ENCODE measurements around the gene LYPD4.
A peak's percentile ranks its signal among the peaks of the same experiment; 100 is the strongest.
"Not testable (repeated sequence)": the region's sequence is repeated elsewhere in the genome, so short reads cannot be mapped to it uniquely, and the experiment has no call there.

LYPD4 gene, protein sequence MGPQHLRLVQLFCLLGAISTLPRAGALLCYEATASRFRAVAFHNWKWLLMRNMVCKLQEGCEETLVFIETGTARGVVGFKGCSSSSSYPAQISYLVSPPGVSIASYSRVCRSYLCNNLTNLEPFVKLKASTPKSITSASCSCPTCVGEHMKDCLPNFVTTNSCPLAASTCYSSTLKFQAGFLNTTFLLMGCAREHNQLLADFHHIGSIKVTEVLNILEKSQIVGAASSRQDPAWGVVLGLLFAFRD

DNA sequence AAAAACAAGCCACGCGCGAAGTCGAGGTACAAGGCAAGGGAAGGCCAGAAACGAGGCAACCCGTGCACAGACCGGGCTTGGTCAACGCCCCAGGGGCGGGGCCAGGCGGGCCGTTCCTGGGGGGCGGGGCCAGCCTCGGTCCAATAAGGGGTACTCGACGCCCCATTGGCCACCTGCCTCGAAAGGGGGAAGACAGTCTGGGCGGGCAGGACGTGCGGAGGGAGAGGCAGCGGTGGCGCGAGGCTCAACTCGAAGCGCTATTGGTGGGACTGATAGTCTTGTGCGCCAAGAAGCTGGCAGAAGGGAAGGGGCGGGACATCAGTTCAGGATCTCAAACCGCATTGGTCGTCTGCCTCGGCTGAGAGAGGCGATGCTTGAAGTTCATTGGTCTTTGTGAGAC, at the start of gene LYPD4:
Gene LYPD4, minus strand, starts transcription at position 83 of the 400 bp plus-strand sequence. CDS start 5,398 bp downstream, outside the sequence.
- DNase-seq = no peak

DNA sequence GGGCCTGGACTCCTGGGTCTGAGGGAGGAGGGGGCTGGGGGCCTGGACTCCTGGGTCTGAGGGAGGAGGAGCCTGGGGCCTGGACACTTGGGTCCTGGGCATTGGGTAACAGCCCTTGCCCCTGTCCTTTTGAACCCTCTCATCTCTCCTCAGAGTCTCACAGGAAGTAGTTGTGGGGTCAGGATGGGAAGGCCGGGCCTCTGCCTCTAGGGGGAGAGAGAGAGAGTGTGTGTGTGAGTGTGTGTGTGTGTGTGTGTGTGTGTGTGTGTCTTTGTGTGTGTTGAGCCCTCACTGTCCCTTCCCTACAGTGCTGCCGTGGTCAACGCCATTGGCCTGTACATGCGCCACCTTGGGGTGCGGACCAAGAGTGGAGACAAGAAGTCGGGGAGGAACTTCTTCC, 49.4 kb upstream of the LYPD4 start:
- DNase-seq = peak; percentile 67

DNA sequence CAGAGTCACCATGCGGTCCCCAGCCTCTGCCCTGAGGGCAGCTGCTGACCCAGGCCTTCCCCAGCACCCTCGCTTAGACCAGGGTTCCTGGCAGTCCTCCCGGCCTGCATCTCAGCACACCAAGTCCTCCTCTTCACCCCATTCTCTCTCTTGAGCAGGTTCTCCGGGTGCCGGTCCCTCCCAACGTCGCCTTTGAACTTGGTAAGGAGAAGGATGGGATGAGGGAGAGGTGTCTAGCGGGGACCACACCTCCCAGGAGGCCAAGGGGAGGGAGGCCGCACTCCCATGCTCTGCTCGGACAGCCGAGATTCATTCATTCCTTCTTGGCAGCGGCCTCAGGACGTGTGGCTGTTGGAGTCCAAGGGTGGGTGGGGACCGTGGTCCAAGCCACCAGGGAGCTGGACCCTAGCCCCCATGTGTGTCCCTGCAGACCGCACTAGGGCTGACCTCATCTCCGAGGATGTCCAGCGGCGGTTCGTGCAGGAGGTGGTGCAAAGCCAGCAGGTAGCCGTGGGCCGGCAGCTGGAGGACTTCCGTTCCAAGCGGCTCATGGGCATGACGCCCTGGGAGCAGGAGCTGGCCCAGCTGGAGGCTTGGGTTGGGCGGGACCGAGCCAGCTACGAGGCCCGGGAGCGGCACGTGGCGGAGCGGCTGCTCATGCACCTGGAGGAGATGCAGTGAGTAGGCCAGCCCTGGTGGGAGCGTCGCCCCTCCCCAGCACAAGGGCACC, 47.9 kb upstream of the LYPD4 start:
- no peak for DNase-seq

DNA sequence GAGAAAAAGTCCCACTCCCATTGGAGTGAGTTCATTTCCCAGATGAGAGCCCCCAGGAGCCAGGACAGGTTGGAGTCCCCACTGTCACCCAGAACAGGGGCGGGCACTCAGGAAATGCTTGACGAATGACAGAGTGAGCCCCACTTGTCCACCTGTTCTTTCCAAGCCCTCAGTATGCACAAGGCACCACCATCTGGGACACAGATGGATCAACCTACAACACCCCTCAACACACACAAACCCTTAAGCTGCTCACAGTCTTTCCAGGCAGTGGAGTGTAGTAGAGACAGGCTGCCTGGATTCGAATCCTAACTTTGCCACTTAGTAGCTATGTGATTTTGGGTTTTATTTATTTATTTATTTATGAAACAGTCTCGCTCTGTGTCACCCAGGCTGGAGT, 46.5 kb upstream of the LYPD4 start:
- no peak for DNase-seq

DNA sequence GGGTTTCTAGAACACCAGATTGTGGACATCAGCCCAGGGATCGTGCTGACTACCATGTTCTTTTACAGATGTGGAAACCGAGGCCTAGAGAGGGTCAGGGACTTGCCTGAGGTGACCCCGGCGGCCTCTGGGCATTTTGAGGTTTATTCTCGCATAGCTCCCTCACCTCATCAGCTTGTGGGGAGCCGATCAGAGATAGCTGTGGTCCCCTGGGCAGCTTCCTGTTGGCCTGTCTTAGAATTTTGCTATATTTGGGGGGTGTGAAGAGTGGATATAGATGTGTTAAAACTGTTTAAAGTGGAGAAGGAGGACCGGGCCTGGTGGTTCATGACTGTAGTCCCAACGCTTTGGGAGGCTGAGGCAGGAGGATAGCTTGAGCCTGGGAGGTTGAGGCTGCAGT, 45.4 kb upstream of the LYPD4 start:
- DNase-seq = no peak

DNA sequence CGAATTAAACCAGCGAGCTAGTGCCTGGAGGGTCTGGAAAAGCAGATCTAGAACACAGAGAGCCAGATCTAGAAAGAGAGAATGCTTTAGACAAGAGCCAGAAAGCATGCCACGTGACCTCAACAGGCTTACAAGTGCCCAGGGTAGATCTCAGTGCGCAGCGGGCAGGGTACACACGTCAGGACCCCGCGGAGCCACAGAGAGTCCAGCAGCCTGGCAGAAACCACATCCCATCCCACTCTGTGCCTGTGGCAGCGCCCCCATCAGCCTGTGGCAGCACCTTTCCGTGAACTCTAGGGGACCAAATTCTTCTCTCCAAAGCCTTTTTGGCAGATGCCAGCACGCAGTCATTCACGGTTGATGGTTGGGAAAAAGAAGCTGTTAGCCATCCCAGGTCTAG, 44.4 kb upstream of the LYPD4 start:
- DNase-seq = peak; percentile 72

DNA sequence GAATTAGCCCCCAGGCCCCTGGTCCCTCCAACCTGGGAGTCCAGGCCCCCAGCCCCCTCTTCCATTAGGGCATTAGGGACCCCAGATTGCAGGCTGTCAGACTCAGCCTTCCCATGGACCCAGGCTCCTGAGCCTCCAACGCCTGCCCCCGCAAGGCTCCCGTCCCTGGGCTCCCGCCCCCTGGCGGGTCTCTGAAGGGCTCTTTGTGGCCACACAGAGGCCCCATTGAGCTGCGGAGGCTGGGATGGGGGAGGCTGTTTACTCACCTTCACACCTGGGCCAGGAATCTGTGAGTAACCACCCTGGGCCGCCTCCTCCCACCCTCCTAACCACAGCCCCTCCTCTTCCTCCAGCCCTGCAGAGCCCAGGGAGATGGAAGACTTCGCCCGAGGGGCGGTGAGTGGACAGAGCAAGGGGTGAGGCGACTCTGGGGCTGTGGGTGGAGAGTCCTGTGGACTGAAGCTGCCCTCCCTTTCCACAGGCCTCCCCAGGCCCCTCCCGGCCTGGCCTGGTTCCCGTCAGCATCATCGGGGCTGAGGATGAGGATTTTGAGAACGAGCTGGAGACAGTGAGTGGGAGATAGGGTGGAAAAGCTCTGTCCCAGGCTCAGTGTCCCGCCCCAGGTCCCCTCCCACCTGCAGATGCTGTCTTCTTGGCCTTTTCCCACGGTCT, 43.4 kb upstream of the LYPD4 start:
- peak; percentile 92 for DNase-seq

DNA sequence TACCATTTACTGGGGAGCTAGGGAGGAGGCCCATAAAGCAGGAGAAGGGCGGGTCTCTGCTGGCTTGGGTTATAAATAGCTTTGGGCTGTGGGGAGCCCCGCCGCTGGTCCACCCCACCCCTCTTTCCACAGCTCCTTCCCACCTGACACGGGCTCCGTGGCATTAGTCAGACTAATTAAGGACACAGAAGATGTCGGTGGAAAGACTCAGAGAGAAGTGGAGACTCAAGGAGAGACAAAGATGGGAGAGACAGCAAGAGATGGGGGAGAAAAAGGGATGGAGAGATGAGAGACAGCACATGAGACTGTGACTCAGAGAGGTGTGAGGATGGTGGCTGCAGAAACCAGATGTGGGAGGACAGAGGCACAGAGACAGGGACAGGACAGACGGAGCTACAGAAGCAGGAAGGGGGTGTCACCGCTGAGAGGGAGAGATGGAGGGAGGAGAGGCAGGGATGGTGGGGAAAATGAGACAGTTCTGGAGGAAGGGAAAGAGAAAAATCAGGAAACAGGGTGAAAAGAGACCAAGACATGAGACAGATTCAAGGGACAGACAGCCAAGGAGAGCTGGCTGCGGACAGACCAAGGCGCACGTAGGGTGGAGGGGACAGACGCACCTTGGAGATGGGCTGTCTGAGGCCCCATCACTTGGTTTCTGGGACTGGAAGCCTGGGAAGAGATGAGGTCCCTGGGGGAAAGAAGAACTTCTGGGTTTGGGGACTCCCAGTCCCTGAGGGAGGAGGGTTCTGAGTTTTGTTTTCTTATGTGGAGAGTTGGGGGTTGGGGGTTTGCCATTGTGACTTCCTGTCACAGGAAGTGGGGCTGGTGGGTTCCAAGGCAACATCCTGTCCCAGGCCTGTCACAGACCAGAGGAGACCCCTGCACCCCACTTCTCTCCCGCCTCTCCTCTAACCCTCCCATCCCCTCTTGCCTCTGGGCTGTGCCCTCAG, 42.6 kb upstream of the LYPD4 start:
- peak; percentile 82 for DNase-seq

DNA sequence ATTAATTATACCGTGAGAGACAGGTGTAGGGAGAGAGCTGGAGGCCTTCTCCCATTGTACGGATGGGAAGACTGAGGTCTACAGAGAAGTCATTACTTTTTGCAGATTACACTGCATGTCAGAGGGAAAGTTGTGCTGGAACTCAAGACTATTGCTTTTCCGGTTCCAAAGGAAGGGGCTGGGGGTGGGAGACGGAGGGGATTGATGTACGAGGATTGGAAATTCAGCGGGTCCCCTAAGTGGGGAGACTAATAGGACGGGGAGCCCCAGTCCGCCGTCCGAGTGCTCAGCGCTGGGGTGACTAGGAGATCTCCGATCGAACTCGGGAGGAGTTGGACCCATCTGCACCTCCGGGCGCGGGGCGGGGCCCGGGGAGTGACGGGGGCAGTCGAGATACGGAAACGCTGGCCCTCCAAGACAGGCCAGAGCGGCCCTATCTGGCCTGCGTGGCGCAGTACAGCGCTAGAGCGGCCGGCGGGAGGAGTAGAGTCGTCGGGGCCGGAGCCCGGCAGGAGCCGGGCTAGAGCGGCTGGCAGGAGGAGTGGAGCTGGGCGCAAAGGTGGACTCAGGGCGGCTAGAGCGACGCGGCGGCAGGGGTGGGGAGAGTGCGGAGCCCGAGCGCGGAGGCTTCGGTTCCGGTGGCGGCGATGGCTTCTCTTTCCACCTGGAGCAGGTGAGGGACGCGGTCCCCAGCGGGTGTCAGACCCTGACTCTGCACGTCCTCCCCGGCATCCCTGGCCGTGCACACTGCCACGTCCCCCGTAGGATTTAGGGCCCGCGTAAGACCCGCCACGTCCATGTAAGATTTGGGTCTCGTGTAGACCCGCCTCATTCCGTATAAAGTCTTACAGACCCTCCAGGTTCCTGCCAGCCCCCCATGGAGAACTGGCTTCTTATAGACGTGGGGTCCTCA, 39.6 kb upstream of the LYPD4 start:
- peak; percentile 95 for DNase-seq

DNA sequence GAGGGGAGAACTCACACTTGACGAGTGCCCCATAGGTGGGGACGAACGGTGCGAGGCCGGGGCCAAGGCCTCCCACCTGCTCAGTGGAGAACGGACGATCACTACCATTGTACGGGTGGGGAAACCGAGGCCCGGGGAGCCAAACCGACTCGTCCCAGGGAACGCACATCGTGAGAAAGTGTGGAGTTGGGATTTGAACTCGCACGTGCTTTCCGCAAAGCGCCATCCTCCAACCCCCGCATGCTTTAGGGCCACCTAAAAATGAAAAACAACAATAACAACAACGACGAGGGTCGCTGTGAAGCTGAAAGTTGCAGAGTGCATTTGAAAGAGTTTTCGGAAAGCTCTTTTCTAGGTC, 39.0 kb upstream of the LYPD4 start:
- no peak for DNase-seq

DNA sequence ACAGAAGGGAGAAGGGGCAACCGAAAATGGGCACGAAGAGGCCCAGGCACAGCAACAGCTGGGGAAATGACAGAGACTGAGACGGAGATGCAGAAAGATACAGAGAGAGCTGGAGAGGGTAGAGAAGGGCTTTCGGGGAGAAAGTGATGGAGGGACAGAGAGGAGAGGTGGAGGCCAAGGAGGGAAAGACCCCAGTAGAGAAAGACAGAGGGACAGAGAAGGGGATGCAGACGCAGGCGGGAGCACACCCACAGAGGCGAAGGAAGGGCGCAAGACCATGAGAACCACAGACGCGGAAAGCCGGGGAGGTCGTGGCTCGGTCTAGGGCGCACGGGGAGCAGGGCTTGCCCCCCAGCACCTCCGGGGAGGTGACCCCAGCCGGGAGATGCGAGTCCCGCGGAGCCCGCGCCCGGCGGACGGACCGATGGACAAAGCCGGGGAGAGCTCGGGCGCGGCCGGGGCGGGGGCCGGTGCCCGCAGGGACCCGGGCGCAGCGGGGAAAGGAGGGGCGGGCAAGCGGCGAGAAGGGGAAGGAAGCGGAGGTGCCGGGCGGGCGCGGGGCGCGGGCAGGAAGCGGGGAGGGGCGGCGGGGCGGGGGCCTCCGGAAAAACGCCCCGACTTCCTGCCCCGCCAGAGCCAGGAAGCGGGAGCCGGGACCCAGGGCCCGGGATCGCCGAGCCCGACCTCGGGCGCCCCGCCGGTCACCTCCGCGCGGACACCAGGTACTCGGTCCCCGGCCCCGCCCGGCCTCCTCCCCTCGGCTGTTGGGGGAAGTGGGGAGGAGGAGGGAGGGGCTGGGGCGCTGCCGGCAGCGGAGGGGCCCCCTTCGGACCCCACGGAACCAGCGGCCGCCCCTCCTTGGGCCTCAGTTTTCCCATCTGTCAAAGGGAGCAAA, 38.3 kb upstream of the LYPD4 start, which contains the start of gene ARHGEF1:
Gene ARHGEF1, plus strand, starts transcription at position 617 of the 895 bp plus-strand sequence. CDS start 4,899 bp downstream, outside the sequence.
- DNase-seq = peak; percentile 87

DNA sequence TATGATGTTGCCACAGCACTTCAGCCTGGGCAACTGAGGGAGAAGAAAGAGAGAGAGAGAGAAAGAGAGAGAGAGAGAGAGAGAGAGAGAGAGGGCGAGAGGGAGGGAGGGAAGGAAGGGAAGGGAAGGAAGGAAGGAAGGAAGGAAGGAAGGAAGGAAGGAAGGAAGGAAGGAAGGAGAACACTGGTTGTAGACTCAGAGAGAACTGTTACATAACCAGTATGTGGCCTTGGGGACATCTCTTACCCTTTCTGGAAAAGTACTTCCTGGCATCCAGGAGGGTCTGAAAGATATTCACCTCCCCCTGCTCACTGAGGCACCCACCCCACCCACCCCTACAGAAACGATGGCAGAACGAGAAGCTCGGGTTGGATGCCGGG, 35.8 kb upstream of the LYPD4 start:
- no peak for DNase-seq

DNA sequence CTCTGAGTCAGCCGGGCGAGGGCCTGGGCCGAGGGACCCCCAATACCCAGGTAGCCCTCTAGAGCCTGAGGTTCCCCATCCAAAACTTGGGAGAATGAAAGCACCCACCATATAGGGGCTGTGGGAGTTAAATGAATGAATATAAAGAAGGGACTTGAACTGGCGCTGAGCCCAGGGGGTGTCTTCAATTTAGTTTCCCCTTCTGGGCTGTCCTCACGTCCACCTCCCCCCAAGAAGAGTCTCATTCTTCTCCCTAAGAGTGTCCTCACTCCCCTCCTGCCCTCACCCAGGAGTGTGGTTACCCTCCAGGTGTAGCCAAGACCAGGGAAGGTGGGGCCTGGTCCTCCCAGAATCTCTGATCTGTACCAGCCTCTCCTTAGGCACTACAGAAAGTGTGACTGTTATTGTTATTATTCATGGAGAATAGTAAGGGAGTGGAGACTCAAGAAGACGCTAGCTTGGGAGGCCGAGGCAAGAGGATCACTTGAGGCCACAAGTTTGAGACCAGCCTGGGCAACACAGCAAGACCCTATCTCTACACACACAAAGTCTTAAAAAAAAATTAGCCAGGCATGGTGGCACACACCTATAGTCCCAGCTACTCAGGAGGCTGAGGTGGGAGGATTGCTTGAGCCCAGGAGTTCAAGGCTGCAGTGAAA, 35.3 kb upstream of the LYPD4 start:
- DNase-seq = no peak

DNA sequence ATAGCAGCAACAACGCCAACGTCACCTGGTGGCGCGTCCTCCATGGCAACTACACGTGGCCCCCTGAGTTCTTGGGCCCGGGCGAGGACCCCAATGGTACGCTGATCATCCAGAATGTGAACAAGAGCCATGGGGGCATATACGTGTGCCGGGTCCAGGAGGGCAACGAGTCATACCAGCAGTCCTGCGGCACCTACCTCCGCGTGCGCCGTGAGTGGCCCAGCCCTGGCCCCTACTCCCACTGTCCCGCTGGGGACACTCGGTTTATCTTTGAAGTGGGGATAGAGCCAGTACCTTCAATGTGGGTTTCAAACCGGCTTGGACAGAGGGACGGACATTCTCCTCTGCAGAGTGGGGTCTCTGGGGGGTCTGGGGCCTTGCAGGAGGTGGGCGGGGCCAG, 34.6 kb upstream of the LYPD4 start:
- no peak for DNase-seq

DNA sequence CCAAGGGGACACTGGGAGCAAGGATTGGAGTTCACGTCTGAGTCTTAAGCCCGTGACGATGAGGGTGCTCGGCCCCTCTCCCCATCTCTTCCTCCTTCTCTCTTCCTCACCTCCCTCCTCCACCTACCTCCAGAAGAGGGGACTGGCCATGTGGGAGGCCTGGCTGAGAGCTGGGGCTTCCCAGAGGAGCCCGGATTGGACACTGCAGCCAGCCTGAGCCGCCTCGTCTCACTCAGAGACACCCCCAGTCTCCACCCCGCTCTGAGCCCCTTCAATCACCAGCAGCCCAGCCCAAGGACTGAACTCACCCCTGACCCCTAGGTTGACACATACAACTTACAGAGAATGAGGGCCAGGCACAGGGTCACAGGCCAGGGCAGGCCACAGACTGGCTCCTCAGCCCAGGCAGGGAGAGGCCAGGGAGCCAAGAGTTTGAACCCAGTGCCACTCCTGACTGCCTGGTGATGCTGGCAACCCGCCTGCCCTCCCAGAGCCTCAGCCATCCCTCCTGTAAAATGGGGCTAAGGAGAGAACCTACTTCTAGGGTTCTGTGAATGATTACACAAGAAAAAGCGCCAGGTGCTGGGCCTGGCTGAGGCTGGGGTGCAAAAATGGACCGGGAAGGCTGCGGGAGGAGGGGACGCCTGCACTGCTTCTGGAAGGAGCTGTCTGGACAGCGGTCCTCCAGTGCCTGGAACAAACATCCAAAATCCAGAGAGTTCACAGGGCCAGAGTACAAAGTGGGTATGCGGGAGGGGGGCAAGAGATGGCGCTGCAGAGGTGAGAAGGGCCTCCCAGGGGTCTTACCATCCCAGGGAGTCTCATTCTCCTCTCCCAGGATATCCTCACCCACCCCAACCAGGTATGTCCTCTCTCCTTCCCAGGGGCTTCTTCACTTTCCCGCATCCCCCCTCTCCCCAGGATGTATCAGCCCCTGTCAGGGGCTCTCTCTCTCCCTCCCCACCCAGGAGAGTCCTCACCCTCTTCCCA, 33.7 kb upstream of the LYPD4 start:
- DNase-seq = no peak

DNA sequence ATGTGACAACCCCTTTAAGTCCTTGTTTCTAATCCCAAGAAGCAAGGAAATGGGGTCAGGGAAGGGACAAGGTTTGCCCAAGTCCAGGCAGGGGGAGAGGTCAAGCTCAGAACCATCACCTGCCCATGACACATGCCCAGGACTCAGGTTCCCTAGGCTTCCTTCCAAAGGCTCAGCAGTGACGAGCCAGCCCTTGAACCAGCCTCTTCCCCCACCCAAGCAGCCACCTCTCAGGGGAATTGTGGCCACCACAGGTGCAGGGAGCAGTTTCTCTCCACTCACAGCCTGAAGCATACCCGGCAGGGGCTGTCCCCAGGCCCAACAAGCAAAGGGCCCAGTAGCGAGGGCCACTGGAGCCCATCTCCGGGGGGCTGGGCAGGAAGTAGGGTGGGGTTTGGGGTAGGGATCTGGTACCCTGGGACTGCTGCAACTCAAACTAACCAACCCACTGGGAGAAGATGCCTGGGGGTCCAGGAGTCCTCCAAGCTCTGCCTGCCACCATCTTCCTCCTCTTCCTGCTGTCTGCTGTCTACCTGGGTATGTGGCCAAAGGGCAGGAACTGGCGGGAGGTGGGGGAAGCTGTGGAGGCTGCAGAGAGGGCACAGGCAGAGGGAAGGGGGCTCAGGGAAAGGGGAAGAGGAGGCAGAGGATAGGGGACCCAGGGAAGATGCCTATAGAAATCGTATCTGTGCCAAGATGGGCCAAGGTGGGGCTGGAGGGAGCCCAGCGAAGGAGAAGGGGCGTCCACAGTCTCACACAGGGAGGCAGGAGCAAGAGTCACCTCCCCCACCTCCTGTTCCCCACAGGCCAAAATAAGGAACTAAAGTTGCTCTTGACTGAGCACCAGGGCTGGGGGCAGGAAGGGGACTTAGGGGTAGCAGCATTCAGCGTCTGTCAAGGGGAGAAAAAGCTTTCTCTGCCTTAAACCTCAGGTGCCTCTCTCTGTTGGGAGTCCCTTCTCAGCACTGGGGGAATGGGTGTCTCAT, 32.7 kb upstream of the LYPD4 start, which contains the start of gene CD79A:
Gene CD79A, plus strand, starts transcription at position 433 of the 986 bp plus-strand sequence. Its CDS starts 26 bp downstream, at position 459.
- peak; percentile 67 for DNase-seq

DNA sequence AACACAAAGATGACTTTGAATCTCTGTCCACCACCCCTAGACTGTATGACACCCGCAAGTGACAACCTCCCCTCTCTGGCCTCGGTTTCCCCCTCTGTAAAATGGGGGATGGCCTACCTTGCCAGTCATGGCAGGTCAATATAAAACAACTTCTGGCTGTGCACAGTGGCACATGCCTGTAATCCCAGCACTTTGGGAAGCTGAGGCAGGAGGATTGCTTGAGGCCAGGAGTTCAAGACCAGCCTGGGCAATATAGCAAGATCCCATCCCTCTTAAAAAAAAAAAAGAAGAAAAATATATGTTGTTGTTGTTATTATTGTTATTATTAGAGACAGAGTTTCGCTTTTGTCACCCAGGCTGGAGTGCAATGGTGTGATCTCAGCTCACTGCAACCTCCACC, 31.5 kb upstream of the LYPD4 start:
- DNase-seq = not testable (repeated sequence)
